Cardiac fibroblast (primary cell): Measurements from ENCODE around the gene COL10A1.

Experiments
- DNase-seq, 2 donors: peaks; one replicate each; pipeline versions ENCODE4 v3.0.0 to v3.0.0-alpha.2; 2010; ENCODE audit warnings: low read depth in 2 of 2
- H3K4me3 ChIP-seq, 2 donors: replicated peaks in 1 of 2; 1 replicate in 1 of 2; 2 replicates in 1 of 2; pipeline ENCODE4 v1.5.1; 2011; ENCODE audit warnings: low read depth in 2 of 2, low read length in 2 of 2, mild to moderate bottlenecking in 2 of 2, moderate library complexity in 1 of 2
- TF ChIP-seq, protein P1 (sequence below): IDR thresholded peaks from one replicate; pipeline ENCODE4 v1.5.1; 2011; ENCODE audit warnings: low read depth, mild to moderate bottlenecking, low read length, inconsistent platforms

The COL10A1 gene

DNA sequence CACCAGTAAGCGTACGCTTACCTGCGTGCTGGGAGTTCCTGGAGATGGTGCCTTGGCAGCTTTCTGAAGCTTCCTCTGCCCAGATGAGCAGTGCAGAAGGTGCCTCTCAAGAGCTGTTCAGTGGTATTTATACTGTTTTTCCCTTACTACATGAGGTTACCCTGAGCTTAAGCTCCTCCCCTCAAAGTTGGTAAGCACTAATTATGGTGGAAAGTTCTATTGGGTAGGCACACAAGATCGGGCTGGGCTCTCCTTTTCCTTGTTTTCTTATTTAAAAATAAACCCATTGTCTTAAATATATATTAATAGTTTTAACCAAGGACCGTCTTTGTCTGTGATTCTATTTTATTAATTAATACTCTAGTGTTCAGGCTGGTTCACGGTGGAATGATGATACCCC, at the start of gene COL10A1:
Gene COL10A1 (minus strand): TSS at position 101 of the 400 bp plus-strand sequence. CDS start 640 bp downstream, outside the sequence.
- H3K4me3 ChIP-seq: no peak within 1 kb of the TSS
- no peak for DNase-seq
- TF ChIP-seq, protein P1, sequence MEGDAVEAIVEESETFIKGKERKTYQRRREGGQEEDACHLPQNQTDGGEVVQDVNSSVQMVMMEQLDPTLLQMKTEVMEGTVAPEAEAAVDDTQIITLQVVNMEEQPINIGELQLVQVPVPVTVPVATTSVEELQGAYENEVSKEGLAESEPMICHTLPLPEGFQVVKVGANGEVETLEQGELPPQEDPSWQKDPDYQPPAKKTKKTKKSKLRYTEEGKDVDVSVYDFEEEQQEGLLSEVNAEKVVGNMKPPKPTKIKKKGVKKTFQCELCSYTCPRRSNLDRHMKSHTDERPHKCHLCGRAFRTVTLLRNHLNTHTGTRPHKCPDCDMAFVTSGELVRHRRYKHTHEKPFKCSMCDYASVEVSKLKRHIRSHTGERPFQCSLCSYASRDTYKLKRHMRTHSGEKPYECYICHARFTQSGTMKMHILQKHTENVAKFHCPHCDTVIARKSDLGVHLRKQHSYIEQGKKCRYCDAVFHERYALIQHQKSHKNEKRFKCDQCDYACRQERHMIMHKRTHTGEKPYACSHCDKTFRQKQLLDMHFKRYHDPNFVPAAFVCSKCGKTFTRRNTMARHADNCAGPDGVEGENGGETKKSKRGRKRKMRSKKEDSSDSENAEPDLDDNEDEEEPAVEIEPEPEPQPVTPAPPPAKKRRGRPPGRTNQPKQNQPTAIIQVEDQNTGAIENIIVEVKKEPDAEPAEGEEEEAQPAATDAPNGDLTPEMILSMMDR: no peak

DNA sequence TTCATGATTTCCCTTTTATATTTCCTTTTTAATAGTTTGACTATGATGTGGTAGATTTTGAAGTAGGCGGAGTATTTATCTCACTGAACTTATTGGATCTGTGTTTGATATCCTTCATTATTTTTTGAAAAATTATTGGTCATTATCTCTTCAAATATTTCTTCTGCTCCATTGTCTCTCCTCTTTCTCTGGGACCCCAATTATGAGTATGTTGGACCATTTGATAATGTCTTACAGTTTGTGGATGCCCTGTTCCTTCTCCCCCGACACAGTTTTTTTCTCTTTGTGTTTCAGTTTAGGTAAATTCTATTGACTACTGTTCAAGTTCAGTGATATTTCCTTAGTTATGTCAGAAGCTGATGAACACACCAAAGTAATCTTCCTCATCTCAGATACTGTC, 49.4 kb upstream of the COL10A1 start:
- TF ChIP-seq, protein P1: no peak

DNA sequence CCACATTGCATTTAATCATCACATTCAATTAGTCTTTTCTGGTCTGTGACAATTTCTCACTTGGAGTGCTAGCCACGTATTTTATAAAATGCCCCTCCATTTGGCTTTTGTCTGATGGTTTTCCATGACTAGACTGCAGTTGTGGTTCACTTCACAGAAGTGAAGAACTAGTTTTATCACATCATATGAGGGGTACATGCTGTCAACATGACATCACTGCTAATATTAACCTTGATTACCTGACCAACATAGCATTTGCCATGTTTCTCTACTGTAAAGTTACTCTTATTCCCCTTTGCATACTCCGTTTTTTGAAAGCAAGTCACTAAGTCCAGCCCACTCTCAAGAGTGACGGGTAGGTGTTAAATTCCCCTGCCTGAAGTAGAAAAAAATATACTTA, 48.0 kb upstream of the COL10A1 start:
- H3K4me3 ChIP-seq: no peak overlapping the region
- TF ChIP-seq, protein P1: no peak
- DNase-seq: no peak

More for the DNA sequence above, 49.4 kb upstream of the COL10A1 start:
- no peak overlapping the region for H3K4me3 ChIP-seq
- peak in 1 of 2 donors; percentile 3 for DNase-seq

DNA sequence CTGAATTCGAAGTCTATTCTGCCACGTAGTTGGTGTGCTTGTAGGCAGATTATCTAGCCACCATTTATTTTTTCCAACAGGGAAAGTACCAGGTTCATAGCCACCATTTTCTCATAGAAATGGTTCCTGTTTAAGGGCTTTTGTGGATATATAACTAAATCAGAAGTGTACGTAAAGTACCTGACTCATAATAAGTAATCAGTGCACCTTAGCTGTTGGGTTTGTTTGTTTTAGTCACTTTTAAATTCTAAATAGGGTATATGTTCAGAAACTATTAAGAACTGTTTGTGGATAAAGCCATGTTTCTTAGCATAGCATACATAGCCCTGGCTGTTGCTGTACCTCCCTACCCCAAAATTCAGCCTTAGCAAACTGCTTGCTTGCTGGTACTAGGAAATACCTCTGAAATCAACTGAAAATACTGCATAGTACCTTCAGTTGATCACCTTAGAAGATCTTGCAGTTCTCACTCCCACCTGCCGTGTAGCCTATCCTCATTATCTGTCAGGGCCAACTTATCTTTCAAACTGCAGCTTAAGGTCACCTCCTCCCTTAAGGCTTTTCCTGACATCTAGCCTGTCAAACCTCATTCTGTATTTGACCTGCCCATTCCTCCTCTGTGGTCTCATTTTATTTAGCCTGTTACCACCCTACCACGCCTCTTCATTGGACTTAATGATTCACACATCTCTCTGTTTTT, 44.6 kb upstream of the COL10A1 start:
- no peak overlapping the region for H3K4me3 ChIP-seq
- TF ChIP-seq, protein P1: no peak
- DNase-seq: no peak

DNA sequence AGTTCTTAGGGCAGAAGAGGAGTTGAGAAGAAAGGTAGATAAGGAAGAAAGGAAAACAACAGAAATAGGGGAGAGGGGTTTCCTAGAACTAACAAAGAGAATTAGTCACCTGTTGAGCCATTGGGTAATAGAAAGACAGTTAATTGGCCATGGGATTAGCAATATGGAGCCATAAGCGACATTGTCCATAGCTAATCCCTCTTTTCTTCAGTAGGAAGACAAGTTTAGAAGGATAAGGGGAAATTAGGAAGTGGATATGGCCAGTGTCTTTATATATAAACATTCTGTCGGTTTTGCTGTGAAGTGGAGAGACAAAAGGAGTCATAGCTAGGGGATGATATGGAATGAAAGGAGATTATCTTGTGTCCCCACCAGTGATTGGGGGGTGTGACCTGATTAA, 43.9 kb upstream of the COL10A1 start:
- no peak overlapping the region for H3K4me3 ChIP-seq
- TF ChIP-seq, protein P1: no peak
- no peak for DNase-seq

DNA sequence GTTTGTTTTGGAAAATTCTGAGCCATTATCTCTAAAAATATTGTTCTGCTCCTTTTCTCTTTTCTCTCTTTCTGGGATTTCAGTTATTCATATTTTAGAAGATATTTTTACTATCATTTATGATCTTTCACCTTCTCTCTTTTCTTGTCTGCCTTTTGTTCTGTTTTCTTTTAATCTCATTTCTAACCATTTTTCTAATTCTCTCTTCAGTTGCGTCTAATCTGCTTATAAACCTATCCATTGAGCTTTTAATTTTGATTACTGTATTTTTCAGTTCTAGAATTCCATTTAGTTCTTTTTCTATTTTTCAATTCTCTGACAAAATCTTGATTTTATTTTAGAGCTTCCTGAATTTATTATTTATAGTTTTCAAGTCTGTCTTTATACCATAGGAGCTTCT, 42.2 kb upstream of the COL10A1 start:
- no peak overlapping the region for H3K4me3 ChIP-seq
- TF ChIP-seq, protein P1: no peak
- DNase-seq: no peak

DNA sequence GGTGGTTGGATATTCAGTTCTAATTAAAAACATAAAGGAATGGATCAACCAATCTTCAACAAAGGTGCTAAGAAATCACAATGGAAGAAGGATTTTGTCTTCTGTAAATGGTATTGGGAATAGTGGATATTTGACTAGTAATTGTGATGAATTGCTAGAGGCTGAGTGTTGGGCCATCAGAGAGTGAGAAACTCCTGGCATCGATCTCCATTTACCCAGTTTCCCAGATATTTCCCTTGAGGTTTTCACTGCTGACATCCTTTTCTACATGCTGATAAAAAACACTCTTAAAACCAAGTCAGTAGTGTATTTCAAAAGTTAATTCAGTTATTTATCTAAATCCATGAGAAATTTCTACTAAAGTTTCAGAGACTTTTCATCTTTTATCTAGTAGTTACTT, 40.4 kb upstream of the COL10A1 start:
- TF ChIP-seq, protein P1: no peak
- no peak overlapping the region for H3K4me3 ChIP-seq
- peak in 1 of 2 donors; percentile 51 for DNase-seq
